H9 (cell line): ENCODE results near the gene CAMP. TPM values are rescaled to one million over a fixed set of nuclear protein-coding genes. Genes with fewer than 3 reads are reported as not detected.
A peak's percentile ranks its signal among the peaks of the same experiment; 100 is the strongest.

Experiments used
- DNase-seq: peaks from one replicate; pipeline ENCODE4 v3.0.0-alpha.2; 2017
- H2AFZ ChIP-seq: one replicate; pipeline ENCODE4 v1.6.1; 2013; ENCODE audit warnings: mild to moderate bottlenecking, low read length, control low read depth, moderate library complexity
- H2AK5ac ChIP-seq: 2 replicates; pipeline ENCODE4 v1.6.1; 2013; ENCODE audit warnings: low read length, control low read depth, mixed read lengths; ENCODE audit not compliant: insufficient read length
- H2BK120ac ChIP-seq: one replicate; pipeline ENCODE4 v1.6.1; 2013; ENCODE audit warnings: low read depth, mild to moderate bottlenecking, low read length, control low read depth, inconsistent platforms; ENCODE audit not compliant: poor library complexity, severe bottlenecking
- H2BK12ac ChIP-seq: 2 replicates; pipeline ENCODE4 v1.6.1; 2013; ENCODE audit warnings: low read length, control low read depth, mixed read lengths, low read depth; ENCODE audit not compliant: insufficient read length
- H2BK15ac ChIP-seq: 2 replicates; pipeline ENCODE4 v1.6.1; 2013; ENCODE audit warnings: low read depth, low read length, control low read depth
- H2BK20ac ChIP-seq: one replicate; pipeline ENCODE4 v1.6.1; 2013; ENCODE audit warnings: low read depth, mild to moderate bottlenecking, low read length, control low read depth, inconsistent platforms; ENCODE audit not compliant: poor library complexity, severe bottlenecking
- H2BK5ac ChIP-seq: 2 replicates; pipeline ENCODE4 v1.6.1; 2013; ENCODE audit warnings: low read length, control low read depth, mixed read lengths; ENCODE audit not compliant: insufficient read length
- H3K14ac ChIP-seq: 2 replicates; pipeline ENCODE4 v1.6.1; 2013; ENCODE audit warnings: low read length, control low read depth; ENCODE audit not compliant: insufficient read depth
- H3K18ac ChIP-seq: 2 replicates; pipeline ENCODE4 v1.6.1; 2013; ENCODE audit warnings: low read depth, mild to moderate bottlenecking, mixed read lengths, low read length, control low read depth; ENCODE audit not compliant: insufficient read length
- H3K23ac ChIP-seq: 2 replicates; pipeline ENCODE4 v1.6.1; 2013; ENCODE audit warnings: low read length, control low read depth, mixed read lengths, low read depth; ENCODE audit not compliant: insufficient read length
- H3K23me2 ChIP-seq: 2 replicates; pipeline ENCODE4 v1.6.1; 2013; ENCODE audit warnings: low read depth, mild to moderate bottlenecking, mixed read lengths, low read length, control low read depth; ENCODE audit not compliant: insufficient read length, poor library complexity, severe bottlenecking
- H3K27ac ChIP-seq: 2 replicates; pipeline ENCODE4 v1.5.1; 2013; ENCODE audit warnings: low read length, control low read depth, mixed read lengths, low read depth; ENCODE audit not compliant: insufficient read length
- H3K27me3 ChIP-seq: 2 replicates; pipeline ENCODE4 v1.6.1; 2013; ENCODE audit warnings: low read length, control low read depth, inconsistent platforms; ENCODE audit not compliant: insufficient read depth
- H3K4ac ChIP-seq: 2 replicates; pipeline ENCODE4 v1.6.1; 2013; ENCODE audit warnings: low read depth, mild to moderate bottlenecking, control low read depth, inconsistent platforms, low read length, moderate library complexity
- H3K4me1 ChIP-seq: 2 replicates; pipeline ENCODE4 v1.6.1; 2013; ENCODE audit warnings: low read length, control low read depth, inconsistent platforms; ENCODE audit not compliant: insufficient read depth
- H3K4me2 ChIP-seq: 2 replicates; pipeline ENCODE4 v1.6.1; 2013; ENCODE audit warnings: low read length, control low read depth, mixed read lengths; ENCODE audit not compliant: insufficient read length, insufficient read depth
- H3K56ac ChIP-seq: 2 replicates; pipeline ENCODE4 v1.6.1; 2013; ENCODE audit warnings: low read depth, mild to moderate bottlenecking, mixed read lengths, low read length, control low read depth; ENCODE audit not compliant: insufficient read length
- H3K79me1 ChIP-seq: 2 replicates; pipeline ENCODE4 v1.6.1; 2013; ENCODE audit warnings: low read depth, mild to moderate bottlenecking, moderate library complexity, low read length, control low read depth, inconsistent platforms; ENCODE audit not compliant: insufficient read depth, poor library complexity, severe bottlenecking
- H3K79me2 ChIP-seq: 2 replicates; pipeline ENCODE4 v1.6.1; 2013; ENCODE audit warnings: low read length, control low read depth, inconsistent platforms; ENCODE audit not compliant: insufficient read depth
- H3K9ac ChIP-seq: 2 replicates; pipeline ENCODE4 v1.6.1; 2013; ENCODE audit warnings: low read length, control low read depth, mixed read lengths; ENCODE audit not compliant: insufficient read length; ENCODE audit errors: extremely low read depth
- H3K9me3 ChIP-seq: one replicate; pipeline ENCODE4 v1.6.1; 2013; ENCODE audit warnings: low read depth, low read length, inconsistent platforms; ENCODE audit not compliant: control insufficient read depth
- H3T11ph ChIP-seq: one replicate; pipeline ENCODE4 v1.6.1; 2013; ENCODE audit warnings: mild to moderate bottlenecking, low read length, control low read depth, inconsistent platforms
- H4K20me1 ChIP-seq: one replicate; pipeline ENCODE4 v1.6.1; 2013; ENCODE audit not compliant: control insufficient read depth, insufficient read length, insufficient read depth
- H4K5ac ChIP-seq: 2 replicates; pipeline ENCODE4 v1.6.1; 2013; ENCODE audit warnings: low read depth, mild to moderate bottlenecking, mixed read lengths, low read length, control low read depth; ENCODE audit not compliant: insufficient read length
- H4K8ac ChIP-seq: replicated peaks from 2 replicates; pipeline ENCODE4 v1.6.1; 2013; ENCODE audit warnings: low read length, control low read depth, mixed read lengths, low read depth; ENCODE audit not compliant: insufficient read length
- H4K91ac ChIP-seq: 2 replicates; pipeline ENCODE4 v1.6.1; 2013; ENCODE audit warnings: low read depth, mild to moderate bottlenecking, moderate library complexity, mixed read lengths, low read length, control low read depth; ENCODE audit not compliant: insufficient read length
- H3K27ac Mint-ChIP-seq, 3 experiments: 2 replicates in 2 of 3; 3 replicates in 1 of 3; pipeline ENCODE4 v1.8.0; 2020 to 2021; ENCODE audit warnings: mixed read lengths in 3 of 3, mild to moderate bottlenecking in 1 of 3, moderate library complexity in 1 of 3
- H3K27me3 Mint-ChIP-seq: 2 replicates; pipeline ENCODE4 v1.8.0; 2021; ENCODE audit warnings: low read depth, mild to moderate bottlenecking, moderate library complexity, mixed read lengths
- H3K36me3 Mint-ChIP-seq, 3 experiments: 2 replicates in 2 of 3; 3 replicates in 1 of 3; pipeline ENCODE4 v1.8.0; 2020 to 2021; ENCODE audit warnings: low read depth in 3 of 3, mixed read lengths in 3 of 3; ENCODE audit not compliant: insufficient read depth in 1 of 3
- H3K4me1 Mint-ChIP-seq, 2 experiments: 2 replicates each; pipeline ENCODE4 v1.8.0; 2020; ENCODE audit warnings: mixed read lengths in 2 of 2
- H3K4me3 Mint-ChIP-seq, 2 experiments: 2 replicates in 1 of 2; 3 replicates in 1 of 2; pipeline ENCODE4 v1.8.0; 2020 to 2021; ENCODE audit warnings: mild to moderate bottlenecking in 2 of 2, mixed read lengths in 2 of 2, moderate library complexity in 1 of 2
- H3K9me3 Mint-ChIP-seq, 2 experiments: 2 replicates in 1 of 2; 3 replicates in 1 of 2; pipeline ENCODE4 v1.8.0; 2020; ENCODE audit warnings: mild to moderate bottlenecking in 2 of 2, mixed read lengths in 2 of 2, moderate library complexity in 1 of 2
- CTCF ChIP-seq: fragments of 200-600 bp; sonication (generic); conservative IDR thresholded peaks from 3 replicates; pipeline ENCODE4 v1.8.0; 2021; ENCODE audit warnings: antibody characterized with exemption, mild to moderate bottlenecking
- WGBS: extraction: QIAGEN DNeasy Blood & Tissue Kit; methylation state at CpG from one replicate; pipeline ENCODE4 v1.1.7; 2013; ENCODE audit warnings: missing lambda C conversion rate, low lambda C conversion rate, mixed read lengths; ENCODE audit not compliant: insufficient read length; ENCODE audit errors: extremely low coverage; 5-methylcytosine and 5-hydroxymethylcytosine counted together
- total RNA-seq: library from RNA; stranded (reverse); gene quantifications from 2 replicates; pipeline ENCODE4 v1.2.1, GENCODE V29; 2021

CAMP gene
- total RNA-seq, 1 experiment from 2014 or later, result not detected

- Histone ChIP-seq H2AFZ (no peak overlapping the region), H4K5ac (no peak overlapping the region), H2BK20ac (no peak overlapping the region), H3K27me3 (no peaks in the 10 kb centered on the region), H3K9ac (peak overlapping the region; percentile 91), H2BK15ac (no peak overlapping the region), H2BK120ac (no peak overlapping the region), H3K4me2 (peak overlapping the region; percentile 93), H3K4ac (no peak overlapping the region), H3K56ac (no peak overlapping the region), H3K23ac (no peak overlapping the region), H3K9me3 (no peaks in the 10 kb centered on the region), H3T11ph (no peak overlapping the region), H3K4me1 (peaks cover 7% of the 10 kb centered on the region; the same call in 1 of the 2 replicates), H2BK5ac (no peak overlapping the region), H3K18ac (peak overlapping the region; percentile 73), H3K79me2 (peaks cover 12% of the 10 kb centered on the region), H3K23me2 (peaks cover 9% of the 10 kb centered on the region), H4K8ac (no peak overlapping the region), H2BK12ac (no peak overlapping the region), H3K27ac (peak overlapping the region; percentile 24), H3K79me1 (peaks cover 11% of the 10 kb centered on the region), H3K14ac (peak overlapping the region; percentile 86), H4K91ac (no peak overlapping the region), H2AK5ac (no peak overlapping the region), H4K20me1 (no peaks in the 10 kb centered on the region)
- peak overlapping the region in 2 of 3 experiments; percentile 90 to 97; a peak in 4 of 7 replicates for H3K27ac Mint-ChIP-seq
- DNase-seq, result peak; percentile 37
- H3K36me3 Mint-ChIP-seq, result peaks cover 41 to 46% (median 45%) of the 10 kb centered on the region in 3 experiments
- WGBS, result no CpG with 5 or more reads among the region's 87 CpGs
- H3K9me3 Mint-ChIP-seq, result no peaks in the 10 kb centered on the region
- H3K4me1 Mint-ChIP-seq, result peaks cover 33 to 37% of the 10 kb centered on the region in 2 experiments
- TF ChIP-seq CTCF, result no peak
- no peaks in the 10 kb centered on the region for H3K27me3 Mint-ChIP-seq
- H3K4me3 Mint-ChIP-seq, result peak overlapping the region; percentile 91 to 97
Observed at GRCh38 chr3:48187579-48188265, 35.6 kb upstream of the CAMP start.
